ENCODE data around the gene SUSD3. TPM values are rescaled to one million over a fixed set of nuclear protein-coding genes. Genes with fewer than 3 reads are reported as not detected.

Gene SUSD3
- polyA plus RNA-seq, 3 donors = 10.5 to 24.6 (median 15.7) TPM

DNA sequence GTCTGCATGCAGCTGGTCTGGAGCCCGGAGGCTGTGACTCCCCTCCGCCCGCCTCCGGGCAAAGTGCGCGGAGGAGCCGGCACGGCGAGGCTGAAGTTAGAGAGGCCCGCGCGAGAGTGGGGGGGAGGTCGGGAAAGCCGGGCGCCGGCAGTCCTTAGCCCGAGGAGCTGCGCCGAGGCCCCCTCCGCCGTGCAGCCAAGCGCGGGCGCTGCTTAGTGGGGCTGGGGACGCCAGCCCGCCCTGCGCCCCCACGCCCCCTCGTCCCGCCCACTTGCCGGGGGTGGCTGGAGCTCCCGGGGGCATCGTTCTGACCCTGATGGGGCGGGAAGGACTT is 75.1 kb downstream of the SUSD3 start:
- 0% methylated on average over 34 of the region's 34 CpGs for WGBS (ENCODE audit: insufficient coverage)
- peak overlapping the region; percentile 92 to 94 for H3K4me3 Mint-ChIP-seq
- peaks cover 36 to 40% of the 10 kb centered on the region in 2 donors for H3K36me3 Mint-ChIP-seq
- H3K4me1 ChIP-seq (ENCODE audit: control insufficient read depth in 1 of 2, insufficient read depth in 2 of 2, low read length in 2 of 2) = peaks cover 69% of the 10 kb centered on the region in 2 donors
- peaks cover 6 to 20% (median 12%) of the 10 kb centered on the region in 3 donors for H3K27me3 Mint-ChIP-seq (ENCODE audit: low read depth in 3 of 3)
- H3K4me1 Mint-ChIP-seq = peaks cover 76% of the 10 kb centered on the region
- peak overlapping the region; percentile 83 to 89 (median 88) for H3K4me3 ChIP-seq (replicated peaks in 1 of 3; ENCODE audit: low read depth in 2 of 3, low read length in 3 of 3)
- DNase-seq = no peak
- no peaks in the 10 kb centered on the region for H3K27me3 ChIP-seq (ENCODE audit: control insufficient read depth in 2 of 2, insufficient read depth in 2 of 2, low read length in 2 of 2)
- peak overlapping the region; percentile 89 to 97 (median 96) for H3K27ac Mint-ChIP-seq
- no peak overlapping the region for H2AFZ ChIP-seq (ENCODE audit: insufficient read depth, low read depth, low read length, poor library complexity, severe bottlenecking)
- TF ChIP-seq, protein P1, sequence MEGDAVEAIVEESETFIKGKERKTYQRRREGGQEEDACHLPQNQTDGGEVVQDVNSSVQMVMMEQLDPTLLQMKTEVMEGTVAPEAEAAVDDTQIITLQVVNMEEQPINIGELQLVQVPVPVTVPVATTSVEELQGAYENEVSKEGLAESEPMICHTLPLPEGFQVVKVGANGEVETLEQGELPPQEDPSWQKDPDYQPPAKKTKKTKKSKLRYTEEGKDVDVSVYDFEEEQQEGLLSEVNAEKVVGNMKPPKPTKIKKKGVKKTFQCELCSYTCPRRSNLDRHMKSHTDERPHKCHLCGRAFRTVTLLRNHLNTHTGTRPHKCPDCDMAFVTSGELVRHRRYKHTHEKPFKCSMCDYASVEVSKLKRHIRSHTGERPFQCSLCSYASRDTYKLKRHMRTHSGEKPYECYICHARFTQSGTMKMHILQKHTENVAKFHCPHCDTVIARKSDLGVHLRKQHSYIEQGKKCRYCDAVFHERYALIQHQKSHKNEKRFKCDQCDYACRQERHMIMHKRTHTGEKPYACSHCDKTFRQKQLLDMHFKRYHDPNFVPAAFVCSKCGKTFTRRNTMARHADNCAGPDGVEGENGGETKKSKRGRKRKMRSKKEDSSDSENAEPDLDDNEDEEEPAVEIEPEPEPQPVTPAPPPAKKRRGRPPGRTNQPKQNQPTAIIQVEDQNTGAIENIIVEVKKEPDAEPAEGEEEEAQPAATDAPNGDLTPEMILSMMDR (IDR thresholded peaks at IDR 0.05) = no peak
- intact Hi-C loops (cut with micrococcal nuclease) = loop anchor here in 1 of 2 donors (2.0 to 10.0 kb wide), 3 partner anchors 13 to 431 kb away; partner anchors contain the start of gene CARD19
- peaks cover 15 to 17% of the 10 kb centered on the region in 2 donors for H3K36me3 ChIP-seq (replicated peaks in 1 of 2; ENCODE audit: control insufficient read depth in 1 of 2, insufficient read depth in 2 of 2, low read length in 2 of 2)
- H3K9me3 ChIP-seq (replicated peaks in 1 of 2; ENCODE audit: control insufficient read depth in 1 of 2, insufficient read depth in 1 of 2, low read length in 2 of 2) = peaks cover 0 to 4% of the 10 kb centered on the region in 2 donors
- H3K9me3 Mint-ChIP-seq = peaks cover 3 to 7% (median 4%) of the 10 kb centered on the region in 7 donors
- peak overlapping the region; percentile 100 for H3K9ac ChIP-seq (ENCODE audit: insufficient read depth, low read length, poor library complexity, severe bottlenecking)
- H3K79me2 ChIP-seq (ENCODE audit: insufficient read depth, low read length) = peaks cover 54% of the 10 kb centered on the region
- peaks cover 53% of the 10 kb centered on the region for H4K20me1 ChIP-seq (ENCODE audit: insufficient read depth, low read length)
- peak overlapping the region; percentile 92 for H3K4me2 ChIP-seq (replicated peaks; ENCODE audit: extremely low read depth, low read length, poor library complexity, severe bottlenecking)
- peak overlapping the region; percentile 86 to 95 for H3K27ac ChIP-seq (ENCODE audit: low read depth in 1 of 2, low read length in 2 of 2)

DNA sequence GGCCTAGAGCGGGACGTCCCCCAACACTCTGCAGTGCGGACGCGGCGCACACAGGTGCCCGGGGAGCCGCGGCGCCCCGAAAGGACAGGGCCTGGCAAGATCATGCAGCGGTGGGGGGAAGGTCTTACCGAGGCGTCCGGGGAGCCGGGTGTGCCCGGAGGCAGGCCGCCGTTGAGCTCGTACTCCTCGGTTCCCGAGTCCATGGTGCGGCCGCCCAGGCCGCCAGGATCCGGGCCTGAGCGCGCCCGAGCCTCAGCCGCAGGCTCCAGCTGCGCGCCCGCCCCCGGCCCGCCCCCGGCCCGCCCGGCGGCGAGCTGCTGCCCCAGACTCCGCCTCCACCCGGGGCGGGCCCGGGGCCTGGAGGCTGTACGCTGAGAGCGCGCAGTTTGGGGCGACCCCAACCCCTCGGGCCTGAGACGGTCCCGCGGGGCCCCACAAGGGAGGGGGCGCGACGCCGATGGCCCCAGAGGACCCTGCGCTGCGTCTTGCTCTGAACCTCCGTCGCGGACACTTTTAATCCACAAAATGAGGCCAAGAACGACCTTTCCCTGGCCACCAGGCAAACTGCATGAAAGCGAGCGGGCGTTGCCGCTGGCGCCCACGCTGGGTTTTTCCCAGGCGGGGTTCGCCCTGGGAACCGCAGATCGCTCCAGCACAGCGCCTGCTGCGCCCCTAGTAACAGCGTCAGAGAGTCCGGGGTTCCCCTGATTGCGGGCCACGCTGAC is 75.7 kb downstream of the SUSD3 start, which contains the start of gene NINJ1:
Gene NINJ1, minus strand, starts transcription at position 237 of the 725 bp plus-strand sequence. Its CDS starts 34 bp downstream, at position 203.
- peaks cover 64% of the 10 kb centered on the region in 2 donors for H3K4me1 ChIP-seq (ENCODE audit: control insufficient read depth in 1 of 2, insufficient read depth in 2 of 2, low read length in 2 of 2)
- H3K4me3 Mint-ChIP-seq = peak within 1 kb of the TSS; percentile 92 to 94
- H3K36me3 ChIP-seq (replicated peaks in 1 of 2; ENCODE audit: control insufficient read depth in 1 of 2, insufficient read depth in 2 of 2, low read length in 2 of 2) = peaks cover 12 to 14% of the 10 kb centered on the region in 2 donors
- H3K9me3 ChIP-seq (replicated peaks in 1 of 2; ENCODE audit: control insufficient read depth in 1 of 2, insufficient read depth in 1 of 2, low read length in 2 of 2) = peaks cover 0 to 6% of the 10 kb centered on the region in 2 donors
- peaks cover 34 to 39% of the 10 kb centered on the region in 2 donors for H3K36me3 Mint-ChIP-seq
- peak within 1 kb of the TSS; percentile 92 for H3K4me2 ChIP-seq (replicated peaks; ENCODE audit: extremely low read depth, low read length, poor library complexity, severe bottlenecking)
- H3K27me3 ChIP-seq (ENCODE audit: control insufficient read depth in 2 of 2, insufficient read depth in 2 of 2, low read length in 2 of 2) = no peaks in the 10 kb centered on the region
- no peak within 1 kb of the TSS for H2AFZ ChIP-seq (ENCODE audit: insufficient read depth, low read depth, low read length, poor library complexity, severe bottlenecking)
- peaks cover 47% of the 10 kb centered on the region for H4K20me1 ChIP-seq (ENCODE audit: insufficient read depth, low read length)
- peak within 1 kb of the TSS; percentile 83 to 89 (median 88) for H3K4me3 ChIP-seq (replicated peaks in 1 of 3; ENCODE audit: low read depth in 2 of 3, low read length in 3 of 3)
- intact Hi-C loops (cut with micrococcal nuclease) = loop anchor here in 1 of 2 donors (2.0 to 10.0 kb wide), 3 partner anchors 13 to 431 kb away; partner anchors contain the start of gene CARD19
- H3K27me3 Mint-ChIP-seq (ENCODE audit: low read depth in 3 of 3) = peaks cover 6 to 20% (median 12%) of the 10 kb centered on the region in 3 donors
- peak within 1 kb of the TSS; percentile 100 for H3K9ac ChIP-seq (ENCODE audit: insufficient read depth, low read length, poor library complexity, severe bottlenecking)
- peak within 1 kb of the TSS; percentile 86 to 95 for H3K27ac ChIP-seq (ENCODE audit: low read depth in 1 of 2, low read length in 2 of 2)
- peaks cover 71% of the 10 kb centered on the region for H3K4me1 Mint-ChIP-seq
- H3K79me2 ChIP-seq (ENCODE audit: insufficient read depth, low read length) = peaks cover 48% of the 10 kb centered on the region
- peak within 1 kb of the TSS; percentile 94 to 98 (median 96) for H3K27ac Mint-ChIP-seq
- TF ChIP-seq, protein P1 (IDR thresholded peaks at IDR 0.05) = no peak
- WGBS (ENCODE audit: insufficient coverage) = under 1% methylated on average over 76 of the region's 78 CpGs
- peaks cover 4 to 10% (median 6%) of the 10 kb centered on the region in 7 donors for H3K9me3 Mint-ChIP-seq
- peak; percentile 93 to 98 (median 94) for DNase-seq

Other genes with a start within 250 kb of the SUSD3 start
- gene ZNF484, start 180.7 kb upstream of the SUSD3 start, polyA plus RNA-seq = 1 to 10 TPM; 1.1 to 2.7 (median 1.8) TPM
- 100 to 1,000 TPM in 1 of 3 donors, 10 to 100 TPM in 2; 32.4 to 120 (median 56.2) TPM for gene FGD3, start 111.2 kb upstream of the SUSD3 start, polyA plus RNA-seq
- 100 to 1,000 TPM; 130 to 506 (median 137) TPM for gene CARD19, start 37.5 kb downstream of the SUSD3 start, polyA plus RNA-seq
- 100 to 1,000 TPM; 290 to 610 (median 469) TPM for gene NINJ1, start 75.5 kb downstream of the SUSD3 start, polyA plus RNA-seq
- under 1 TPM in 1 of 3 donors, not detected in 2; 0.40 TPM for gene WNK2, start 125.4 kb downstream of the SUSD3 start, polyA plus RNA-seq